Measurements from ENCODE around the gene PDLIM1. TPM values are rescaled to one million over a fixed set of nuclear protein-coding genes. Genes with fewer than 3 reads are reported as not detected.

PDLIM1 gene
- total and polyA plus RNA-seq, 2 of the 13 experiments (the other 11 are each of a cell fraction or from before 2014, with no cell fraction given), result 119 to 123 TPM

- H3K36me3 ChIP-seq (replicated peaks in 1 of 2; ENCODE audit: control insufficient read depth in 1 of 2, insufficient read depth in 2 of 2, low read length in 2 of 2), result peaks cover 27 to 73% of the 10 kb centered on the region in 2 experiments
- no peak overlapping the region for H2AFZ ChIP-seq (ENCODE audit: low read length)
- H3K4me3 ChIP-seq (replicated peaks in 1 of 3; ENCODE audit: insufficient read depth in 1 of 3, low read depth in 2 of 3, low read length in 3 of 3), result no peak overlapping the region
- BruUV-seq (replicated peaks), result no TSS peak
- ATAC-seq (no peak), FAIRE-seq (no peak), DNase-seq (ENCODE audit: low spot score) (no peak)
- H3K27ac ChIP-seq (ENCODE audit: extremely low read length, insufficient read depth, low read length), result peak overlapping the region; percentile 21
- TF ChIP-seq ZNF589 (CRISPR knock-in tag; conservative IDR thresholded peaks at IDR 0.05) (no peak), SALL2 (CRISPR knock-in tag; IDR thresholded peaks at IDR 0.05) (no peak), ZNF770 (CRISPR knock-in tag; IDR thresholded peaks at IDR 0.05) (peak; percentile 76; the same call in 1 of the 2 replicates), ZNF121 (CRISPR knock-in tag; IDR thresholded peaks at IDR 0.05) (0 out of 2 replicates have a peak, but pooled peaks have one; percentile 28)
- no peak overlapping the region for H3K9ac ChIP-seq (ENCODE audit: insufficient read depth, low read depth, low read length)
- in situ Hi-C loops (cut with HindIII; ENCODE audit: extremely low pct_ligation_motif_present, low pct_unique_long_range_greater_than_20kb), result loop anchor here (5.0 to 25.0 kb wide), 2 partner anchors 44 to 611 kb away; partner anchors contain the start of gene PDLIM1
- 93% methylated on average over 7 of the region's 7 CpGs for WGBS (ENCODE audit: low lambda C conversion rate)
- H3K9me3 ChIP-seq (ENCODE audit: low read length), result no peaks in the 10 kb centered on the region
- POLR2A ChIA-PET, result no interaction called here
- H4K20me1 ChIP-seq (ENCODE audit: insufficient read depth, low read length), result 0 out of 2 replicates have a peak, but pooled peaks cover 6% of the 10 kb centered on the region
- peaks cover 25% of the 10 kb centered on the region for H3K79me2 ChIP-seq (ENCODE audit: insufficient read depth, low read length)
- intact Hi-C loops (cut with micrococcal nuclease; ENCODE audit: unreplicated experiment), result no loop called here
- CTCF ChIA-PET (ENCODE audit: low intra/inter-chr PET ratio, low total read pairs), result interaction anchor here (3.0 kb wide), 1 partner anchor 115 kb away, joined by 53 read pairs; no protein-coding TSS in a partner anchor
- peaks cover 19% of the 10 kb centered on the region for H3K4me1 ChIP-seq (ENCODE audit: insufficient read depth, low read length)
- no peak overlapping the region for H3K4me2 ChIP-seq (ENCODE audit: low read depth, low read length)
- no peaks in the 10 kb centered on the region for H3K27me3 ChIP-seq (ENCODE audit: control insufficient read depth in 1 of 2, insufficient read depth in 2 of 2, low read length in 2 of 2)
Observed at GRCh38 chr10:95247881-95248583, 42.8 kb downstream of the PDLIM1 start.
